Hepatocyte (in vitro differentiated cells): Measurements from ENCODE around the gene ETV5. TPM values are rescaled to one million over a fixed set of nuclear protein-coding genes. Genes with fewer than 3 reads are reported as not detected.
"Not testable (repeated sequence)": the region's sequence is repeated elsewhere in the genome, so short reads cannot be mapped to it uniquely, and the experiment has no call there.

ENCODE experiments used
- DNase-seq: peaks from one replicate; pipeline ENCODE4 v3.0.0-alpha.2; 2016; ENCODE audit warnings: low spot score
- H2AFZ ChIP-seq: fragments of 200-600 bp; sonication (generic); 2 replicates; pipeline ENCODE4 v1.6.0; 2016; ENCODE audit warnings: antibody characterized with exemption, mild to moderate bottlenecking
- H3K27ac ChIP-seq: fragments of 200-600 bp; sonication (generic); 2 replicates; pipeline ENCODE4 v1.5.1; 2016; ENCODE audit warnings: mild to moderate bottlenecking
- H3K27me3 ChIP-seq: fragments of 200-600 bp; sonication (generic); 2 replicates; pipeline ENCODE4 v1.6.1; 2016
- H3K36me3 ChIP-seq: fragments of 200-600 bp; sonication (generic); replicated peaks from 2 replicates; pipeline ENCODE4 v1.5.1; 2016; ENCODE audit warnings: low read depth; ENCODE audit not compliant: insufficient read depth
- H3K4me1 ChIP-seq: fragments of 200-600 bp; sonication (generic); 2 replicates; pipeline ENCODE4 v1.5.1; 2016; ENCODE audit warnings: mild to moderate bottlenecking, moderate library complexity; ENCODE audit not compliant: insufficient read depth
- H3K4me2 ChIP-seq: fragments of 200-600 bp; sonication (generic); 2 replicates; pipeline ENCODE4 v1.6.0; 2016
- H3K4me3 ChIP-seq: fragments of 200-600 bp; sonication (generic); 2 replicates; pipeline ENCODE4 v1.5.1; 2016; ENCODE audit warnings: mild to moderate bottlenecking
- H3K79me2 ChIP-seq: fragments of 200-600 bp; sonication (generic); 2 replicates; pipeline ENCODE4 v1.6.0; 2017; ENCODE audit warnings: mild to moderate bottlenecking
- H3K9me2 ChIP-seq: fragments of 200-600 bp; sonication (generic); replicated peaks from 2 replicates; pipeline ENCODE4 v1.6.0; 2017; ENCODE audit warnings: mild to moderate bottlenecking; ENCODE audit not compliant: insufficient read depth
- H3K9me3 ChIP-seq: fragments of 200-600 bp; sonication (generic); 2 replicates; pipeline ENCODE4 v1.5.1; 2016; ENCODE audit warnings: low read depth, mild to moderate bottlenecking
- H4K20me1 ChIP-seq: fragments of 200-600 bp; sonication (generic); 2 replicates; pipeline ENCODE4 v1.6.0; 2016; ENCODE audit warnings: mild to moderate bottlenecking; ENCODE audit not compliant: insufficient read depth, poor library complexity, severe bottlenecking
- EZH2 ChIP-seq: fragments of 200-600 bp; sonication (generic); IDR thresholded peaks from 2 replicates; pipeline ENCODE4 v1.6.1; 2016; ENCODE audit warnings: antibody characterized with exemption, mild to moderate bottlenecking, borderline replicate concordance
- EZH2phosphoT487 ChIP-seq: fragments of 200-600 bp; sonication (generic); IDR thresholded peaks from one replicate; pipeline ENCODE4 v1.6.1; 2018; ENCODE audit warnings: antibody characterized with exemption, mild to moderate bottlenecking, low read depth, moderate library complexity; ENCODE audit not compliant: unreplicated experiment, severe bottlenecking
- WGBS: methylation state at CpG from one replicate; pipeline ENCODE4 v1.1.6; 2016; ENCODE audit warnings: low lambda C conversion rate; ENCODE audit errors: missing lambda C conversion rate; 5-methylcytosine and 5-hydroxymethylcytosine counted together
- polyA plus RNA-seq: library from polyadenylated mRNA; unstranded; fragments of >200 nt; fragmentation: Nextera tagmentation; extraction: Ambion mirVana; gene quantifications from 2 replicates; pipeline ENCODE4 v1.2.1, GENCODE V29; 2016
- total RNA-seq: library from RNA; depleted of rRNA; stranded (reverse); fragments of >200 nt; gene quantifications from 2 replicates; pipeline ENCODE4 v1.2.3, GENCODE V29; 2014
- TF ChIP-seq, protein P1 (sequence below): fragments of 200-600 bp; sonication (generic); IDR thresholded peaks from 2 replicates; pipeline ENCODE4 v1.5.1; 2016; ENCODE audit warnings: antibody characterized with exemption, mild to moderate bottlenecking; ENCODE audit not compliant: poor library complexity

The ETV5 gene
- total and polyA plus RNA-seq, 2 experiments from 2014 or later = 12.2 to 15.0 TPM

DNA sequence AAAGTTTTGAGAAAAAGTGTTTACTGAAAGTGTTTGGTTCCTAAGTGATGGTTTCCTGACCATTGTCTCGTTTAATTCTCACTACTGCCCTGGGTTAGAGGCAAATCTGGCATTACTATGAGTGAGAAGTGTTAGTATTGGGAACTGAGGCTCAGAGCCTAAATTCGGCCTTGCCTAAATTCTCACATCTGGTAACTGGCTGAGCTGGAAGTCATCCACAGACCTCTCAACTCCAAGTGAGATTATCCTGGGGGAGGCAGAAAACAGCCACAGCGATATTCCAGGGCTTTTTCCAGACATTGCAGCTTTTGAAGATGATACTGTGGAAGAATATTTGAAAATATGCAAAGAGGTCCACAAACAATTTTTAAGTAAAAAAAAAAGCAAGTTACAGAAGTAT lies 86.0 kb downstream of the ETV5 start:
- DNase-seq = no peak
- Histone ChIP-seq H3K4me2 (no peak overlapping the region), H3K4me1 (peaks cover 3% of the 10 kb centered on the region), H3K36me3 (no peaks in the 10 kb centered on the region), H2AFZ (no peak overlapping the region), H3K27me3 (no peaks in the 10 kb centered on the region), H4K20me1 (no peaks in the 10 kb centered on the region), H3K27ac (no peak overlapping the region), H3K9me2 (no peaks in the 10 kb centered on the region), H3K79me2 (no peaks in the 10 kb centered on the region), H3K9me3 (no peaks in the 10 kb centered on the region), H3K4me3 (no peak overlapping the region)
- 77% methylated on average over 3 of the region's 3 CpGs for WGBS
- TF ChIP-seq EZH2 (no peak), EZH2phosphoT487 (no peak)
- TF ChIP-seq, protein P1, sequence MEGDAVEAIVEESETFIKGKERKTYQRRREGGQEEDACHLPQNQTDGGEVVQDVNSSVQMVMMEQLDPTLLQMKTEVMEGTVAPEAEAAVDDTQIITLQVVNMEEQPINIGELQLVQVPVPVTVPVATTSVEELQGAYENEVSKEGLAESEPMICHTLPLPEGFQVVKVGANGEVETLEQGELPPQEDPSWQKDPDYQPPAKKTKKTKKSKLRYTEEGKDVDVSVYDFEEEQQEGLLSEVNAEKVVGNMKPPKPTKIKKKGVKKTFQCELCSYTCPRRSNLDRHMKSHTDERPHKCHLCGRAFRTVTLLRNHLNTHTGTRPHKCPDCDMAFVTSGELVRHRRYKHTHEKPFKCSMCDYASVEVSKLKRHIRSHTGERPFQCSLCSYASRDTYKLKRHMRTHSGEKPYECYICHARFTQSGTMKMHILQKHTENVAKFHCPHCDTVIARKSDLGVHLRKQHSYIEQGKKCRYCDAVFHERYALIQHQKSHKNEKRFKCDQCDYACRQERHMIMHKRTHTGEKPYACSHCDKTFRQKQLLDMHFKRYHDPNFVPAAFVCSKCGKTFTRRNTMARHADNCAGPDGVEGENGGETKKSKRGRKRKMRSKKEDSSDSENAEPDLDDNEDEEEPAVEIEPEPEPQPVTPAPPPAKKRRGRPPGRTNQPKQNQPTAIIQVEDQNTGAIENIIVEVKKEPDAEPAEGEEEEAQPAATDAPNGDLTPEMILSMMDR = no peak

DNA sequence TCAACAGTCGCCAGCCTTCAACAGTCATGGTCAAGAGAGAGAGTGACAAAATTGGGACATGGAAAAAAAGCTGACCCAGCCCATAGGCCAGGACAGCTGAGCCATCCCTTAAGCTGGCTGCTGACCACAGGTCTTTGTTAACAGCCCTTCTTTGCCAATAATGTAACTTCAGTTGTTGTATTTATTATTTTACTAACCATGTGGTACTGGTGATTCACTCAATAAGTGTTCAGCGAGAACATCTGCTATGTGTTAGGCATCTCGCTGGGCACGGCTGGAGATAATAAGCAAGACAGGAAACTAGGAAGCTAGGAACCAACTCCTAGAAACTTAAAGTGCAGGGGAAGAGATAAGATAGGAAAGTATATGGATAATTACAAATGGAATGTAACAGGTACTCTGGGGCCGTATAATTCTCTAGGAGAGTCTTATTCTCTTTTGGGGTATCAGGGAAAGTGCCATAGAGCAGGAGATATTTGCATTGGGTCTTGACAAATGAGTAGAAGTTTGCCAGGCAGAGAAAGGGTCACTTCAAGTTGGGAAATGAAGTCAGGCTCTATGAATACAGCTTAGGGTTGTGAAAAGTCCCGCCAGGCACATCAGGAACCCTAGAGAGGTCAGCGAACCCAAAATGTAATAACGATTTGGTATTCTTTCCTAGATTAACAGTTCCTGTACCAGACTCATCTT lies 87.1 kb downstream of the ETV5 start:
- Histone ChIP-seq H3K9me2 (no peaks in the 10 kb centered on the region), H3K9me3 (no peaks in the 10 kb centered on the region), H4K20me1 (no peaks in the 10 kb centered on the region), H3K4me2 (no peak overlapping the region), H3K36me3 (no peaks in the 10 kb centered on the region), H3K27ac (peak overlapping the region; percentile 49), H3K27me3 (no peaks in the 10 kb centered on the region), H3K4me1 (peaks cover 3% of the 10 kb centered on the region), H3K4me3 (no peak overlapping the region), H3K79me2 (no peaks in the 10 kb centered on the region), H2AFZ (no peak overlapping the region)
- no peak for TF ChIP-seq EZH2phosphoT487
- no peak for TF ChIP-seq EZH2
- TF ChIP-seq, protein P1 = no peak
- WGBS = 64% methylated on average over 8 of the region's 8 CpGs
- DNase-seq = peak; percentile 50

GRCh38 chr3:186021250-186021649 lies 87.6 kb downstream of the ETV5 start:
- not testable (repeated sequence) for H3K9me3 ChIP-seq, H3K27me3 ChIP-seq, H2AFZ ChIP-seq, H4K20me1 ChIP-seq, H3K9me2 ChIP-seq, DNase-seq, H3K4me1 ChIP-seq, H3K79me2 ChIP-seq, H3K4me2 ChIP-seq, H3K4me3 ChIP-seq, H3K36me3 ChIP-seq
- H3K27ac ChIP-seq = peak overlapping the region; percentile 49
- WGBS = 77% methylated on average over 6 of the region's 6 CpGs

DNA sequence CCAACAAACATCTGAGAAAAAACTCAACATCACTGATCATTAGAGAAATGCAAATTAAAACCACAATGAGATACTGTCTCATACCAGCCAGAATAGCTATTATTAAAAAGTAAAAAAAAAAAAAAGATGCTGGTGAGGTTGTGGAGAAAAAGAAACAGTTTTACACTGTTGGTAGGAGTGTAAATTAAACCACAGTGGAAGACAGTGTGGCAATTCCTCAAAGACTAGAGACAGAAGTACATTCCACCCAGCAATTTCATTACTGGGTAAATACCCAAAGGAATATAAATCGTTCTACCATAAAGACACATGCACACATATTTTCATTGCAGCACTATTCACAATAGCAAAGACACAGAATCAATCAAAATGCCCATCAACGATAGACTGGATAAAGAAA lies 89.6 kb downstream of the ETV5 start:
- H4K20me1 ChIP-seq, DNase-seq, H3K27ac ChIP-seq, H3K4me2 ChIP-seq, H2AFZ ChIP-seq, H3K4me1 ChIP-seq, H3K9me2 ChIP-seq, H3K36me3 ChIP-seq, H3K27me3 ChIP-seq, H3K79me2 ChIP-seq, H3K9me3 ChIP-seq, H3K4me3 ChIP-seq: not testable (repeated sequence)
- WGBS = 90% methylated on average over 2 of the region's 2 CpGs
